Ascending aorta (tissue), 2 donors: ENCODE measurements around the gene NEK7. TPM values are rescaled to one million over a fixed set of nuclear protein-coding genes. Genes with fewer than 3 reads are reported as not detected.

Experiments used
- DNase-seq, 2 donors: peaks; one replicate each; pipeline ENCODE4 v3.0.0-alpha.2; 2019; ENCODE audit warnings: low spot score in 2 of 2
- H3K27ac ChIP-seq, 2 donors: fragments of 200-600 bp; sonication (generic); one replicate each; pipeline ENCODE4 v1.5.1; 2016 to 2017; ENCODE audit warnings: mild to moderate bottlenecking in 1 of 2
- H3K27me3 ChIP-seq: fragments of 200-600 bp; sonication (generic); one replicate; pipeline ENCODE4 v1.5.1; 2017
- H3K36me3 ChIP-seq, 2 donors: fragments of 200-600 bp; sonication (generic); one replicate each; pipeline ENCODE4 v1.5.1; 2016
- H3K4me1 ChIP-seq, 2 donors: fragments of 200-600 bp; sonication (generic); one replicate each; pipeline ENCODE4 v1.5.1; 2016 to 2017; ENCODE audit warnings: mild to moderate bottlenecking in 1 of 2
- H3K4me3 ChIP-seq, 2 donors: fragments of 200-600 bp; sonication (generic); one replicate each; pipeline ENCODE4 v1.5.1; 2016 to 2017; ENCODE audit warnings: mild to moderate bottlenecking in 1 of 2
- H3K9me3 ChIP-seq, 2 donors: fragments of 200-600 bp; sonication (generic); one replicate each; pipeline ENCODE4 v1.5.1; 2016
- CTCF ChIP-seq, 3 experiments: fragments of 200-600 bp in 2 of 3; fragments of 450-650 bp in 1 of 3; sonication (generic) in 2 of 3; IDR thresholded peaks; one replicate each; pipeline ENCODE4 v1.5.1; 2016 to 2019; ENCODE audit warnings: antibody characterized with exemption in 3 of 3, mild to moderate bottlenecking in 1 of 3, moderate library complexity in 1 of 3
- intact Hi-C: fragments of 100-400 bp; cut with DNase I; formaldehyde crosslinking; loops from one replicate; pipeline ENCODE4 v1.15.1; 2023
- total RNA-seq: library from RNA; depleted of rRNA; stranded (reverse); fragments of >200 nt; gene quantifications from one replicate; pipeline ENCODE4 v1.1.0, GENCODE V29; 2016

The NEK7 gene
- total RNA-seq, 1 donor from 2014 or later = 43.6 TPM

GRCh38 chr1:198177546-198177945 lies 20.7 kb downstream of the NEK7 start:
- DNase-seq = no peak
- Histone ChIP-seq H3K36me3 (no peaks in the 10 kb centered on the region), H3K4me3 (no peak overlapping the region), H3K27me3 (no peaks in the 10 kb centered on the region), H3K4me1 (peaks cover 0 to 35% of the 10 kb centered on the region in 2 donors), H3K9me3 (no peaks in the 10 kb centered on the region), H3K27ac (no peak overlapping the region)
- TF ChIP-seq CTCF (IDR thresholded peaks at IDR 0.05) = no peak
- intact Hi-C loops = no loop called here

GRCh38 chr1:198178615-198179014 lies 21.8 kb downstream of the NEK7 start:
- H3K4me1 ChIP-seq = peaks cover 0 to 37% of the 10 kb centered on the region in 2 donors
- intact Hi-C loops = no loop called here
- H3K9me3 ChIP-seq = no peaks in the 10 kb centered on the region
- H3K4me3 ChIP-seq = no peak overlapping the region
- H3K36me3 ChIP-seq = no peaks in the 10 kb centered on the region
- no peak for DNase-seq
- no peak overlapping the region for H3K27ac ChIP-seq
- TF ChIP-seq CTCF (IDR thresholded peaks at IDR 0.05) = no peak
- H3K27me3 ChIP-seq = no peaks in the 10 kb centered on the region

- no peak for TF ChIP-seq CTCF (IDR thresholded peaks at IDR 0.05)
- Histone ChIP-seq H3K9me3 (no peaks in the 10 kb centered on the region), H3K36me3 (no peaks in the 10 kb centered on the region), H3K4me1 (peaks cover 0 to 28% of the 10 kb centered on the region in 2 donors), H3K4me3 (no peak overlapping the region), H3K27me3 (no peaks in the 10 kb centered on the region), H3K27ac (no peak overlapping the region)
- intact Hi-C loops = no loop called here
- no peak for DNase-seq
These were observed 22.8 kb downstream of the NEK7 start for GRCh38 chr1:198179556-198179981.

GRCh38 chr1:198183605-198184004 lies 26.8 kb downstream of the NEK7 start:
- H3K4me1 ChIP-seq = peaks cover 0 to 23% of the 10 kb centered on the region in 2 donors
- H3K9me3 ChIP-seq = no peaks in the 10 kb centered on the region
- H3K36me3 ChIP-seq = no peaks in the 10 kb centered on the region
- H3K27ac ChIP-seq = no peak overlapping the region
- H3K27me3 ChIP-seq = no peaks in the 10 kb centered on the region
- TF ChIP-seq CTCF (IDR thresholded peaks at IDR 0.05) = no peak
- intact Hi-C loops = no loop called here
- DNase-seq = no peak
- H3K4me3 ChIP-seq = no peak overlapping the region

- intact Hi-C loops = no loop called here
- no peak overlapping the region for H3K4me3 ChIP-seq
- no peaks in the 10 kb centered on the region for H3K27me3 ChIP-seq
- peaks cover 0 to 17% of the 10 kb centered on the region in 2 donors for H3K4me1 ChIP-seq
- no peaks in the 10 kb centered on the region for H3K36me3 ChIP-seq
- no peak for DNase-seq
- H3K9me3 ChIP-seq = no peaks in the 10 kb centered on the region
- no peak for TF ChIP-seq CTCF (IDR thresholded peaks at IDR 0.05)
- no peak overlapping the region for H3K27ac ChIP-seq
These were observed 27.7 kb downstream of the NEK7 start for GRCh38 chr1:198184516-198184915.

- no peaks in the 10 kb centered on the region for H3K9me3 ChIP-seq
- no peak for TF ChIP-seq CTCF (IDR thresholded peaks at IDR 0.05)
- no peaks in the 10 kb centered on the region for H3K27me3 ChIP-seq
- H3K4me3 ChIP-seq = no peak overlapping the region
- DNase-seq = no peak
- H3K36me3 ChIP-seq = no peaks in the 10 kb centered on the region
- no peak overlapping the region for H3K27ac ChIP-seq
- intact Hi-C loops = no loop called here
- H3K4me1 ChIP-seq = peaks cover 0 to 17% of the 10 kb centered on the region in 2 donors
These were observed 28.3 kb downstream of the NEK7 start for GRCh38 chr1:198185146-198185545.
